H1 (cell line): ENCODE data around the gene PDE4B. TPM values are rescaled to one million over a fixed set of nuclear protein-coding genes. Genes with fewer than 3 reads are reported as not detected.

Experiments used
- CTCF ChIA-PET: fragments of 300-600 bp; sonication (Branson Sonifier 250); formaldehyde crosslinking; loops from one replicate; lab custom pipeline; 2021; ENCODE audit not compliant: partially characterized antibody; lab: Charles Lee
- POLR2A ChIA-PET: fragments of 300-600 bp; sonication (Branson Sonifier 250); formaldehyde crosslinking; loops from one replicate; lab custom pipeline; 2021; ENCODE audit warnings: inconsistent platforms; ENCODE audit not compliant: partially characterized antibody; lab: Charles Lee
- DNase-seq, 2 experiments: peaks; one replicate each; pipeline versions ENCODE4 v3.0.0 to v3.0.0-alpha.2; 2010 to 2022; ENCODE audit warnings: low spot score in 2 of 2, low read depth in 1 of 2, mixed read lengths in 1 of 2
- FAIRE-seq: peaks from 2 replicates; lab custom pipeline; 2011; peaks lifted over from hg19 to GRCh38; lab: Jason Lieb, UNC
- H2AFZ ChIP-seq: 2 replicates; pipeline ENCODE4 v1.8.1; 2012; ENCODE audit warnings: low read length, inconsistent platforms
- H2AK5ac ChIP-seq: 2 replicates; pipeline ENCODE4 v1.6.1; 2013; ENCODE audit warnings: low read depth, low read length
- H2BK120ac ChIP-seq: replicated peaks from 2 replicates; pipeline ENCODE3; 2013; ENCODE audit warnings: low read depth, low read length, inconsistent platforms
- H2BK12ac ChIP-seq: 2 replicates; pipeline ENCODE4 v1.6.1; 2013; ENCODE audit warnings: low read depth, low read length
- H2BK15ac ChIP-seq: 2 replicates; pipeline ENCODE4 v1.6.1; 2013; ENCODE audit warnings: low read length
- H2BK20ac ChIP-seq: 2 replicates; pipeline ENCODE4 v1.6.1; 2013; ENCODE audit warnings: low read length
- H2BK5ac ChIP-seq: 2 replicates; pipeline ENCODE4 v1.6.1; 2013; ENCODE audit warnings: low read depth, low read length
- H3K14ac ChIP-seq: 2 replicates; pipeline ENCODE4 v1.6.1; 2013; ENCODE audit warnings: inconsistent platforms; ENCODE audit not compliant: insufficient read length
- H3K18ac ChIP-seq: 2 replicates; pipeline ENCODE4 v1.6.1; 2013; ENCODE audit warnings: low read length; ENCODE audit errors: extremely low read depth
- H3K23ac ChIP-seq: 2 replicates; pipeline ENCODE4 v1.6.1; 2013; ENCODE audit warnings: inconsistent platforms; ENCODE audit not compliant: insufficient read length
- H3K23me2 ChIP-seq: 2 replicates; pipeline ENCODE4 v1.6.1; 2013; ENCODE audit warnings: low read depth, low read length
- H3K27ac ChIP-seq: 2 replicates; pipeline ENCODE4 v1.6.1; 2011; ENCODE audit warnings: low read depth, low read length, inconsistent platforms
- H3K27me3 ChIP-seq, 4 experiments: replicated peaks in 1 of 4; 1 replicate in 1 of 4; 2 replicates in 3 of 4; pipeline versions ENCODE4 v1.6.1 to v1.8.1; 2011 to 2013; ENCODE audit warnings: low read length in 3 of 4, mild to moderate bottlenecking in 3 of 4, inconsistent platforms in 2 of 4, mixed read lengths in 2 of 4, moderate library complexity in 1 of 4; ENCODE audit not compliant: control insufficient read depth in 3 of 4, insufficient read depth in 3 of 4; ENCODE audit errors: extremely low read depth in 1 of 4
- H3K36me3 ChIP-seq, 4 experiments: 2 replicates each; pipeline versions ENCODE4 v1.6.1 to v1.8.1; 2011 to 2013; ENCODE audit warnings: mild to moderate bottlenecking in 4 of 4, low read length in 3 of 4, moderate library complexity in 2 of 4, control low read depth in 1 of 4, inconsistent platforms in 1 of 4; ENCODE audit not compliant: insufficient read depth in 4 of 4, control insufficient read depth in 2 of 4
- H3K4ac ChIP-seq: replicated peaks from 2 replicates; pipeline ENCODE3; 2013; ENCODE audit warnings: low read length, low read depth, mixed read lengths, inconsistent platforms; ENCODE audit not compliant: insufficient read length
- H3K4me1 ChIP-seq, 4 experiments: replicated peaks in 1 of 4; 1 replicate in 1 of 4; 2 replicates in 3 of 4; pipeline versions ENCODE4 v1.6.1 to v1.8.1; 2011 to 2013; ENCODE audit warnings: low read length in 3 of 4, inconsistent platforms in 2 of 4, mixed read lengths in 1 of 4; ENCODE audit not compliant: insufficient read depth in 4 of 4, control insufficient read depth in 3 of 4
- H3K4me2 ChIP-seq, 2 experiments: 2 replicates each; pipeline versions ENCODE4 v1.6.1 to v1.8.1; 2011 to 2013; ENCODE audit warnings: low read depth in 2 of 2, low read length in 2 of 2, control low read depth in 1 of 2, inconsistent platforms in 1 of 2, mild to moderate bottlenecking in 1 of 2; ENCODE audit not compliant: insufficient read depth in 1 of 2
- H3K4me3 ChIP-seq, 4 experiments: fragments of 200-600, 300-600 bp in 1 of 4; sonication (generic), shearing (Covaris generic), sonication (Bioruptor Twin) in 1 of 4; 2 replicates each; pipeline versions ENCODE4 v1.5.1 to v1.8.1; 2011 to 2016; ENCODE audit warnings: low read length in 4 of 4, low read depth in 3 of 4, control low read depth in 2 of 4, inconsistent platforms in 2 of 4, mild to moderate bottlenecking in 2 of 4, mixed read lengths in 1 of 4, moderate library complexity in 1 of 4; ENCODE audit not compliant: insufficient read depth in 2 of 4; ENCODE audit errors: extremely low read depth in 1 of 4
- H3K56ac ChIP-seq: replicated peaks from 2 replicates; pipeline ENCODE3; 2013; ENCODE audit warnings: low read depth, mild to moderate bottlenecking, mixed read lengths, low read length, inconsistent platforms; ENCODE audit not compliant: insufficient read length
- H3K79me1 ChIP-seq: 2 replicates; pipeline ENCODE4 v1.6.1; 2013; ENCODE audit warnings: low read depth, low read length, control low read depth
- H3K79me2 ChIP-seq, 2 experiments: 2 replicates each; pipeline versions ENCODE4 v1.6.1 to v1.8.1; 2012 to 2013; ENCODE audit warnings: low read length in 2 of 2, mild to moderate bottlenecking in 2 of 2, inconsistent platforms in 1 of 2; ENCODE audit not compliant: insufficient read depth in 2 of 2, control insufficient read depth in 1 of 2
- H3K9ac ChIP-seq, 4 experiments: replicated peaks in 1 of 4; 1 replicate in 1 of 4; 2 replicates in 3 of 4; pipeline versions ENCODE4 v1.6.1 to v1.8.1; 2011 to 2013; ENCODE audit warnings: low read depth in 3 of 4, low read length in 3 of 4, control low read depth in 2 of 4, mild to moderate bottlenecking in 2 of 4, moderate library complexity in 2 of 4, inconsistent platforms in 1 of 4; ENCODE audit errors: extremely low read depth in 1 of 4
- H3K9me3 ChIP-seq, 2 experiments: 2 replicates each; pipeline versions ENCODE4 v1.6.1 to v1.8.1; 2012 to 2013; ENCODE audit warnings: mild to moderate bottlenecking in 2 of 2, moderate library complexity in 2 of 2, control low read depth in 1 of 2, inconsistent platforms in 1 of 2, low read depth in 1 of 2, low read length in 1 of 2, mixed read lengths in 1 of 2; ENCODE audit not compliant: insufficient read depth in 2 of 2
- H4K20me1 ChIP-seq, 2 experiments: replicated peaks in 1 of 2; 2 replicates each; pipeline versions ENCODE3 to v1.8.1; 2011 to 2013; ENCODE audit warnings: inconsistent platforms in 2 of 2, low read length in 2 of 2, mild to moderate bottlenecking in 1 of 2; ENCODE audit not compliant: insufficient read depth in 2 of 2, control insufficient read depth in 1 of 2
- H4K5ac ChIP-seq: 2 replicates; pipeline ENCODE4 v1.6.1; 2013; ENCODE audit warnings: low read length, low read depth, mixed read lengths, inconsistent platforms; ENCODE audit not compliant: insufficient read length
- H4K8ac ChIP-seq: 2 replicates; pipeline ENCODE4 v1.8.0; 2013; ENCODE audit warnings: mild to moderate bottlenecking, moderate library complexity, low read length, inconsistent platforms; ENCODE audit not compliant: insufficient read depth; ENCODE audit errors: extremely low read depth
- H4K91ac ChIP-seq: replicated peaks from 2 replicates; pipeline ENCODE3; 2013; ENCODE audit warnings: low read length, mixed read lengths, inconsistent platforms; ENCODE audit not compliant: insufficient read length
- CBX5 ChIP-seq: fragments of 300-800, 300-1000 bp; sonication (generic); IDR thresholded peaks from 2 replicates; pipeline ENCODE4 v1.7.1; 2016; ENCODE audit warnings: antibody characterized with exemption, low read length, low read depth
- CHD2 ChIP-seq: IDR thresholded peaks from 2 replicates; pipeline ENCODE4 v1.6.1; 2012; ENCODE audit warnings: low read length, improper control_type of control experiment
- CTCF ChIP-seq, 3 experiments: IDR thresholded peaks; 1 replicate in 2 of 3; 2 replicates in 1 of 3; pipeline versions ENCODE4 v1.5.1 to v1.6.1; 2011; ENCODE audit warnings: low read length in 3 of 3, mild to moderate bottlenecking in 3 of 3, inconsistent platforms in 2 of 3, low read depth in 1 of 3, moderate library complexity in 1 of 3; ENCODE audit not compliant: insufficient read depth in 1 of 3; ENCODE audit errors: control extremely low read depth in 1 of 3
- EZH2 ChIP-seq: fragments of 200-600 bp; sonication (generic); IDR thresholded peaks from 2 replicates; pipeline ENCODE4 v1.7.1; 2012; ENCODE audit warnings: low read depth, mild to moderate bottlenecking, moderate library complexity, low read length, inconsistent platforms; ENCODE audit not compliant: severe bottlenecking
- FOSL1 ChIP-seq: IDR thresholded peaks from 2 replicates; pipeline ENCODE4 v1.6.1; 2011; ENCODE audit warnings: mild to moderate bottlenecking, low read depth, low read length, moderate library complexity; ENCODE audit not compliant: insufficient read depth
- GTF2F1 ChIP-seq: IDR thresholded peaks from 2 replicates; pipeline ENCODE4 v1.6.1; 2012; ENCODE audit warnings: low read depth, low read length, improper control_type of control experiment, borderline replicate concordance
- KDM1A ChIP-seq: fragments of 200-600, 300-600 bp; sonication (generic); IDR thresholded peaks from 2 replicates; pipeline ENCODE4 v1.7.1; 2016; ENCODE audit warnings: mild to moderate bottlenecking, low read length, borderline replicate concordance
- PHF8 ChIP-seq: fragments of 200-600 bp; sonication (generic); conservative IDR thresholded peaks from 2 replicates; pipeline ENCODE4 v1.7.1; 2012; ENCODE audit warnings: low read depth, mild to moderate bottlenecking, inconsistent platforms, low read length, moderate library complexity
- POLR2A ChIP-seq, 2 experiments: IDR thresholded peaks; 1 replicate in 1 of 2; 2 replicates in 1 of 2; pipeline ENCODE4 v1.6.1; 2011; ENCODE audit warnings: low read depth in 2 of 2, low read length in 2 of 2, mild to moderate bottlenecking in 2 of 2; ENCODE audit errors: control extremely low read depth in 1 of 2
- RNF2 ChIP-seq: fragments of 200-900, 300-1000 bp; sonication (generic); IDR thresholded peaks from 2 replicates; pipeline ENCODE4 v1.7.1; 2016; ENCODE audit warnings: borderline replicate concordance, low read depth, mild to moderate bottlenecking, antibody characterized with exemption, low read length; ENCODE audit not compliant: poor library complexity, severe bottlenecking; ENCODE audit errors: missing control alignments
- SIX5 ChIP-seq: IDR thresholded peaks from 2 replicates; pipeline ENCODE4 v1.6.1; 2011; ENCODE audit warnings: mild to moderate bottlenecking, low read depth, low read length
- WGBS, 2 experiments: shearing (Covaris generic) in 1 of 2; methylation state at CpG; one replicate each; pipeline versions ENCODE4 v1.1.6 to v1.1.7; 2013 to 2015; ENCODE audit warnings: low lambda C conversion rate in 2 of 2, mixed read lengths in 2 of 2, inconsistent platforms in 1 of 2, low coverage in 1 of 2, missing lambda C conversion rate in 1 of 2; ENCODE audit not compliant: insufficient replicate concordance in 2 of 2, insufficient coverage in 1 of 2, insufficient read length in 1 of 2; ENCODE audit errors: extremely low coverage in 1 of 2, missing lambda C conversion rate in 1 of 2; 5-methylcytosine and 5-hydroxymethylcytosine counted together
- polyA plus RNA-seq, 7 experiments: library from polyadenylated mRNA; depleted of rRNA in 3 of 7; stranded (reverse) in 5 of 7; unstranded in 2 of 7; fragments of >200 nt in 5 of 7; fragments of 200-250 nt in 2 of 7; gene quantifications; 1 replicate in 5 of 7; 2 replicates in 1 of 7; 4 replicates in 1 of 7; pipeline versions ENCODE4 v1.2.1 to v1.2.3, GENCODE V29; 2011 to 2013; ENCODE audit warnings: missing spikeins in 2 of 7, mixed read lengths in 2 of 7
- total RNA-seq: library from RNA; stranded (reverse); fragmentation: NEBNext Ultra II Directional; extraction: Animal tissue kit (Norgen Biotek cat#: 25700); gene quantifications from 2 replicates; pipeline ENCODE4 v1.2.1, GENCODE V29; 2021

PDE4B gene
- total and polyA plus RNA-seq, 2 of the 8 experiments (the other 6 are each of a cell fraction or from before 2014, with no cell fraction given) = 5.0 to 15.1 TPM

- Histone ChIP-seq H3K9me3 (no peaks in the 10 kb centered on the region), H4K91ac (no peak overlapping the region), H3K4me2 (no peak overlapping the region), H3K4me1 (no peaks in the 10 kb centered on the region), H3K56ac (no peak overlapping the region), H2BK15ac (no peak overlapping the region), H2BK20ac (no peak overlapping the region), H2AFZ (no peak overlapping the region), H2AK5ac (no peak overlapping the region), H4K8ac (no peak overlapping the region), H3K23me2 (no peaks in the 10 kb centered on the region), H3K14ac (no peak overlapping the region), H3K4ac (no peak overlapping the region), H3K4me3 (no peak overlapping the region), H4K20me1 (no peaks in the 10 kb centered on the region), H4K5ac (no peak overlapping the region), H2BK5ac (no peak overlapping the region), H3K23ac (no peak overlapping the region), H3K27me3 (peaks cover 0 to under 1% (median 0%) of the 10 kb centered on the region in 4 experiments; a peak in 1 of 7 replicates), H2BK12ac (no peak overlapping the region), H3K79me2 (no peaks in the 10 kb centered on the region), H3K27ac (no peak overlapping the region), H3K36me3 (no peaks in the 10 kb centered on the region), H3K79me1 (no peaks in the 10 kb centered on the region), H3K18ac (no peak overlapping the region), H2BK120ac (no peak overlapping the region), H3K9ac (no peak overlapping the region)
- TF ChIP-seq SIX5 (no peak), RNF2 (no peak), EZH2 (no peak), FOSL1 (no peak), CHD2 (no peak), GTF2F1 (no peak), POLR2A (IDR thresholded peaks at IDR 0.05; ENCODE audit: control extremely low read depth in 1 of 2, low read depth in 2 of 2, low read length in 2 of 2) (no peak), KDM1A (no peak), CTCF (IDR thresholded peaks at IDR 0.05; ENCODE audit: control extremely low read depth in 1 of 3, insufficient read depth in 1 of 3, low read depth in 1 of 3, low read length in 3 of 3) (no peak), CBX5 (no peak), PHF8 (no peak)
- DNase-seq (no peak), FAIRE-seq (no peak)
- WGBS, 2 experiments = 91% methylated on average over 2 of the region's 2 CpGs; no CpG with 5 or more reads in 1 of the 2 experiments
- POLR2A ChIA-PET = no interaction called here
- CTCF ChIA-PET = no interaction called here
Observed at GRCh38 chr1:66303646-66304045, 511.0 kb downstream of the PDE4B start.
